Upper lobe of left lung (tissue), 6 donors: ENCODE data around the gene KIF1C. TPM values are rescaled to one million over a fixed set of nuclear protein-coding genes. Genes with fewer than 3 reads are reported as not detected.
"Not testable (repeated sequence)": the region's sequence is repeated elsewhere in the genome, so short reads cannot be mapped to it uniquely, and the experiment has no call there.

Experiments used
- ATAC-seq, 2 donors: fragments of 200-7000 bp; cut with Tn5 transposase; one replicate each; pipeline ENCODE4 v1.9.1; 2022; ENCODE audit warnings: mild to moderate bottlenecking in 2 of 2, moderate library complexity in 2 of 2; ENCODE audit not compliant: low FRiP score in 2 of 2
- DNase-seq, 2 donors: peaks; one replicate each; pipeline ENCODE4 v3.0.0-alpha.2; 2019 to 2020
- H3K27ac ChIP-seq, 4 donors: fragments of 200-600 bp; sonication (generic); one replicate each; pipeline ENCODE4 v1.5.1; 2016 to 2019
- H3K27me3 ChIP-seq, 4 donors: fragments of 200-600 bp; sonication (generic); one replicate each; pipeline ENCODE4 v1.5.1; 2017 to 2019
- H3K36me3 ChIP-seq, 4 donors: fragments of 200-600 bp; sonication (generic); one replicate each; pipeline ENCODE4 v1.5.1; 2016 to 2019
- H3K4me1 ChIP-seq, 4 donors: fragments of 200-600 bp; sonication (generic); one replicate each; pipeline ENCODE4 v1.5.1; 2018 to 2019
- H3K4me3 ChIP-seq, 4 donors: fragments of 200-600 bp; sonication (generic); one replicate each; pipeline ENCODE4 v1.5.1; 2017 to 2019; ENCODE audit warnings: mild to moderate bottlenecking in 2 of 4, moderate library complexity in 1 of 4
- H3K9me3 ChIP-seq, 4 donors: fragments of 200-600 bp; sonication (generic); one replicate each; pipeline ENCODE4 v1.5.1; 2018 to 2019
- EP300 ChIP-seq, 4 donors: sonication (generic); formaldehyde crosslinking; IDR thresholded peaks; one replicate each; pipeline ENCODE4 v1.5.1; 2017; ENCODE audit warnings: antibody characterized with exemption in 4 of 4, control low read depth in 2 of 4
- POLR2A ChIP-seq, 4 donors: fragments of 450-650 bp; IDR thresholded peaks; one replicate each; pipeline ENCODE4 v1.5.1; 2016 to 2017; ENCODE audit warnings: antibody characterized with exemption in 4 of 4, mild to moderate bottlenecking in 2 of 4
- POLR2AphosphoS5 ChIP-seq, 2 donors: sonication (generic); formaldehyde crosslinking; IDR thresholded peaks; one replicate each; pipeline ENCODE4 v1.5.1; 2017; ENCODE audit warnings: antibody characterized with exemption in 2 of 2
- WGBS, 2 donors: methylation state at CpG; one replicate each; pipeline ENCODE4 v1.1.5; 2017 to 2018; 5-methylcytosine and 5-hydroxymethylcytosine counted together
- total RNA-seq, 6 donors: library from RNA; depleted of rRNA in 4 of 6; stranded (reverse); fragments of >200 nt in 4 of 6; gene quantifications; one replicate each; pipeline versions ENCODE4 v1.1.0 to v1.2.1, GENCODE V29; 2016 to 2021
- TF ChIP-seq, protein P1 (sequence below), 6 experiments: fragments of 450-650 bp in 4 of 6; fragments of 200-600 bp in 2 of 6; sonication (generic) in 2 of 6; IDR thresholded peaks; one replicate each; pipeline ENCODE4 v1.5.1; 2016 to 2019; ENCODE audit warnings: antibody characterized with exemption in 6 of 6
- donor health status: DM: no; HTN: no; CAD: no; lungs with moderate emphysema.
- donor health status: DM: no; HTN: yes; CAD: no; lungs with severe emphysema.

KIF1C gene
- total RNA-seq, 6 donors from 2014 or later: 130 to 270 (median 206) TPM

GRCh38 chr17:5024604-5025003 is 26.9 kb downstream of the KIF1C start:
- ATAC-seq (no peak), DNase-seq (no peak)
- 88 to 92% methylated on average over 4 of the region's 4 CpGs for WGBS, 2 donors
- Histone ChIP-seq H3K36me3 (peaks cover 24 to 45% (median 42%) of the 10 kb centered on the region in 4 donors), H3K27me3 (no peaks in the 10 kb centered on the region), H3K27ac (peak overlapping the region in 3 of 4 donors; percentile 48 to 75 (median 62)), H3K4me1 (peaks cover 0 to 21% (median 10%) of the 10 kb centered on the region in 4 donors), H3K9me3 (no peaks in the 10 kb centered on the region), H3K4me3 (no peak overlapping the region)
- TF ChIP-seq POLR2A (IDR thresholded peaks at IDR 0.05) (no peak), EP300 (IDR thresholded peaks at IDR 0.05) (no peak), POLR2AphosphoS5 (IDR thresholded peaks at IDR 0.05) (no peak)
- TF ChIP-seq, protein P1, sequence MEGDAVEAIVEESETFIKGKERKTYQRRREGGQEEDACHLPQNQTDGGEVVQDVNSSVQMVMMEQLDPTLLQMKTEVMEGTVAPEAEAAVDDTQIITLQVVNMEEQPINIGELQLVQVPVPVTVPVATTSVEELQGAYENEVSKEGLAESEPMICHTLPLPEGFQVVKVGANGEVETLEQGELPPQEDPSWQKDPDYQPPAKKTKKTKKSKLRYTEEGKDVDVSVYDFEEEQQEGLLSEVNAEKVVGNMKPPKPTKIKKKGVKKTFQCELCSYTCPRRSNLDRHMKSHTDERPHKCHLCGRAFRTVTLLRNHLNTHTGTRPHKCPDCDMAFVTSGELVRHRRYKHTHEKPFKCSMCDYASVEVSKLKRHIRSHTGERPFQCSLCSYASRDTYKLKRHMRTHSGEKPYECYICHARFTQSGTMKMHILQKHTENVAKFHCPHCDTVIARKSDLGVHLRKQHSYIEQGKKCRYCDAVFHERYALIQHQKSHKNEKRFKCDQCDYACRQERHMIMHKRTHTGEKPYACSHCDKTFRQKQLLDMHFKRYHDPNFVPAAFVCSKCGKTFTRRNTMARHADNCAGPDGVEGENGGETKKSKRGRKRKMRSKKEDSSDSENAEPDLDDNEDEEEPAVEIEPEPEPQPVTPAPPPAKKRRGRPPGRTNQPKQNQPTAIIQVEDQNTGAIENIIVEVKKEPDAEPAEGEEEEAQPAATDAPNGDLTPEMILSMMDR (IDR thresholded peaks at IDR 0.05): no peak

DNA sequence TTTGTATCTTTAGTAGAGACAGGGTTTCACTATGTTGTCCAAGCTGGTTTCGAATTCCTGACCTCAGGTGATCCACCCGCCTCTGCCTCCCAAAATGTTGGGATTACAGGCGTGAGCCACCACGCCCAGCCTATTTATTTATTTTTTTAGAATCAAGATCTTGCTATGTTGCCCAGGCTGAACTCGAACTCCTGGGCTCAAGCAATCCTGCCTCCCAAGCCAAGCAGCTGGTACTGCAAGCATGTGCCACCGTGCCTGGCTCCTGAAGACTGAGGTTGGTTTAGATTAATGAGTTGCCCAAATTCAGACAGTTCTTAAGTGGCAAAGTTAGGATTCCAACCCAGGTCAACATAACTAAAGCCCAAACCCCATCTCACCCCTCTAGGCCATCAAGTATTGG is 29.5 kb downstream of the KIF1C start:
- H3K27ac ChIP-seq: no peak overlapping the region
- WGBS, 2 donors: 88 to 92% methylated on average over 6 of the region's 6 CpGs
- DNase-seq (no peak), ATAC-seq (no peak)
- peaks cover 4 to 36% (median 18%) of the 10 kb centered on the region in 4 donors for H3K4me1 ChIP-seq
- peaks cover 13 to 18% (median 18%) of the 10 kb centered on the region in 4 donors for H3K36me3 ChIP-seq
- no peaks in the 10 kb centered on the region for H3K27me3 ChIP-seq
- TF ChIP-seq, protein P1 (IDR thresholded peaks at IDR 0.05): no peak
- H3K9me3 ChIP-seq: no peaks in the 10 kb centered on the region
- H3K4me3 ChIP-seq: no peak overlapping the region

DNA sequence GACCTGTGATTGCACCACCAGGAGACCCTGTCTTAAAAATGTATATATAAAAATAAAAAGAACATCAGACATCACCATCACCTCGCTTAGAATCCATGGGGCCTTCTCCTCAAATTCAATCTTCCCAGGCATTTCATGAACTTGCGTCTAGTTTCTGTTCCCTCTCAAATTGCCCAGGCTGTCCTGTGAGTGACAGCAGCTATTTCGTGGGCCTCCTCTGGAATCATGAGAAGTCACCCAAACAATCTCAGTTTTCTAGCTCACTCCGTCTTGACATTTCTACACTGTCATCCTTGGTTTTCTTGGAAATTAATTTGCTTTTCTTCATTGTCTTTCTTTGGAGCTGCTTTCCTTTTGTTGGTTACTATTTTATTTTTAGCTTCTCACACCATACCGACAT is 30.2 kb downstream of the KIF1C start:
- Histone ChIP-seq H3K27ac (no peak overlapping the region), H3K4me1 (peaks cover 4 to 36% (median 18%) of the 10 kb centered on the region in 4 donors), H3K36me3 (peaks cover 7 to 12% (median 11%) of the 10 kb centered on the region in 4 donors), H3K4me3 (no peak overlapping the region), H3K9me3 (no peaks in the 10 kb centered on the region), H3K27me3 (no peaks in the 10 kb centered on the region)
- no peak for ATAC-seq
- TF ChIP-seq, protein P1 (IDR thresholded peaks at IDR 0.05): no peak
- TF ChIP-seq POLR2AphosphoS5 (IDR thresholded peaks at IDR 0.05) (no peak), EP300 (IDR thresholded peaks at IDR 0.05) (no peak), POLR2A (IDR thresholded peaks at IDR 0.05) (no peak)
- 70 to 85% methylated on average over 5 of the region's 5 CpGs for WGBS, 2 donors
- no peak for DNase-seq

- ATAC-seq, H3K27ac ChIP-seq, H3K27me3 ChIP-seq, H3K9me3 ChIP-seq, DNase-seq, H3K36me3 ChIP-seq, H3K4me3 ChIP-seq: not testable (repeated sequence)
- WGBS, 2 donors: 49 to 93% methylated on average over 2 of the region's 2 CpGs
- H3K4me1 ChIP-seq: peaks cover 7 to 26% (median 15%) of the 10 kb centered on the region in 4 donors
Observed at GRCh38 chr17:5030168-5030567, 32.4 kb downstream of the KIF1C start.

DNA sequence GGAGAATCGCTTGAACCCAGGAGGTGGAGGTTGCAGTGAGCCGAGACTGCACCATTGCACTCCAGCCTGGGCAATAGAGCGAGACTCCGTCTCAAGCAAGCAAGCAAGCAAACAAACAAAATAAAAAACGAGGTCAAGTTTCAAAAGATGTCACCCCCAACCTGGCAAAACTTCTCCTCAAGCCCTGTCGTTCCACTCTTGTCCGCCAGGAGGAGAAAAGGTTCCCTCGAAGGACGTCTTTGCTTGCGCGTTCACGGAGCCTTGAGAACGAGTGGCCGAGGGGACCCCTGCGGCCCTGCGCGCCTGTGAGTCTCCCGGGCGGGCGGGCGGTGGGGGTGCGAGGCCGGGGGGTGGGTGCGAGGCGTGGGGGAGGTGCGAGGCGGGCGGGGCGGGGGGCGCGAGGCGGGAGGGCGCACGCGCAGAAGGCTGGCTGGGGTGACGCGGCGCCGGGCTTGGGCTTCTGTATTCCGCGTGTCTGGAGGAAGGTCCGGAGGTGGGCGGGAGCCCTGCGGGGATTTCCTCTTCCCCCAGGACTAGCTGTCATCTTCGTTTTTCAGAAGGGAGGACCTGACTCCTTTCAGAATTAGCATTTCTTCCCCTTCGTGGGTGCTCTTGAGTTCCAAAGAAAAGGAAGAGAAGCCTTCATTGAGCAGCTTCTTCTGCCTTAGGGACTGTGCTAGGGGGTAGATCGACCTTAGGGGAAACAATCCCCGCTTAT is 33.8 kb downstream of the KIF1C start:
- Histone ChIP-seq H3K36me3 (no peaks in the 10 kb centered on the region), H3K27me3 (peaks cover 0 to 6% (median 1%) of the 10 kb centered on the region in 4 donors), H3K9me3 (no peaks in the 10 kb centered on the region), H3K4me1 (peaks cover 8 to 24% (median 10%) of the 10 kb centered on the region in 4 donors), H3K4me3 (peak overlapping the region; percentile 18 to 60 (median 53)), H3K27ac (peak overlapping the region; percentile 53 to 82 (median 68))
- 7 to 10% methylated on average over 15 to 24 of the region's 48 CpGs for WGBS, 2 donors
- TF ChIP-seq POLR2A (IDR thresholded peaks at IDR 0.05): no peak
- TF ChIP-seq, protein P1 (IDR thresholded peaks at IDR 0.05): peak; percentile 77 to 89 (median 84)
- TF ChIP-seq POLR2AphosphoS5 (IDR thresholded peaks at IDR 0.05): no peak
- TF ChIP-seq EP300 (IDR thresholded peaks at IDR 0.05): no peak
- ATAC-seq (peak; percentile 82 to 94), DNase-seq (peak; percentile 81 to 93)
